Measurements from ENCODE around the gene SEMA3F. TPM values are rescaled to one million over a fixed set of nuclear protein-coding genes. Genes with fewer than 3 reads are reported as not detected.
"Not testable (repeated sequence)": the region's sequence is repeated elsewhere in the genome, so short reads cannot be mapped to it uniquely, and the experiment has no call there.

Gene SEMA3F
- total and polyA plus RNA-seq, 3 experiments from 2014 or later: not detected

- POLR2A ChIA-PET: interaction anchor here (0.7 to 3.2 kb wide), 8 partner anchors 9 to 440 kb away, joined by 3 to 35 read pairs (median 8); partner anchors contain the start of genes GNAI2 and IP6K1
- Mint-ChIP-seq H3K4me3 (peak overlapping the region; percentile 89 to 99 (median 94)), H3K9me3 (no peaks in the 10 kb centered on the region), H3K27me3 (peaks cover 0 to 3% of the 10 kb centered on the region in 2 donors), H3K36me3 (peaks cover 0 to 4% (median 2%) of the 10 kb centered on the region in 3 donors), H3K4me1 (peaks cover 14 to 33% (median 24%) of the 10 kb centered on the region in 3 donors), H3K27ac (peak overlapping the region; percentile 87 to 96 (median 92))
- Histone ChIP-seq H3K27me3 (ENCODE audit: insufficient read depth, low read length, poor library complexity, severe bottlenecking) (no peaks in the 10 kb centered on the region), H3K4me3 (ENCODE audit: low read length) (peak overlapping the region; percentile 86), H3K27ac (ENCODE audit: low read depth, low read length) (peak overlapping the region; percentile 33), H3K36me3 (ENCODE audit: insufficient read depth, low read length) (no peaks in the 10 kb centered on the region), H3K4me1 (ENCODE audit: insufficient read depth, low read length) (peaks cover 20% of the 10 kb centered on the region), H3K9me3 (ENCODE audit: low read length) (no peaks in the 10 kb centered on the region)
- peak in 1 of 5 donors; percentile 44 for DNase-seq
- CTCF ChIA-PET: interaction anchor here (0.7 to 15.9 kb wide), 22 partner anchors 9 to 859 kb away, joined by 3 to 266 read pairs (median 9); partner anchors contain the start of genes GNAI2, GNAT1, HYAL3 and NAA80
These were observed 71.8 kb downstream of the SEMA3F start for GRCh38 chr3:50226888-50227389.

GRCh38 chr3:50227390-50228183 lies 72.5 kb downstream of the SEMA3F start:
- ChIA-PET POLR2A (interaction anchor here (0.8 to 3.2 kb wide), 6 partner anchors 9 to 28 kb away, joined by 3 to 35 read pairs (median 6); partner anchors contain the start of gene GNAI2), CTCF (interaction anchor here (0.9 to 15.9 kb wide), 22 partner anchors 8 to 71 kb away, joined by 3 to 266 read pairs (median 9); partner anchors contain the start of genes GNAI2, GNAT1, HYAL3 and IFRD2)
- peak overlapping the region; percentile 89 to 99 (median 94) for H3K4me3 Mint-ChIP-seq
- no peaks in the 10 kb centered on the region for H3K27me3 ChIP-seq (ENCODE audit: insufficient read depth, low read length, poor library complexity, severe bottlenecking)
- no peaks in the 10 kb centered on the region for H3K36me3 ChIP-seq (ENCODE audit: insufficient read depth, low read length)
- H3K36me3 Mint-ChIP-seq: peaks cover 0 to 4% (median 2%) of the 10 kb centered on the region in 3 donors
- peaks cover 15 to 33% (median 24%) of the 10 kb centered on the region in 3 donors for H3K4me1 Mint-ChIP-seq
- H3K9me3 ChIP-seq (ENCODE audit: low read length): no peaks in the 10 kb centered on the region
- peak overlapping the region; percentile 86 for H3K4me3 ChIP-seq (ENCODE audit: low read length)
- peak overlapping the region; percentile 79 to 96 (median 92) for H3K27ac Mint-ChIP-seq
- H3K27ac ChIP-seq (ENCODE audit: low read depth, low read length): peak overlapping the region; percentile 63
- peaks cover 0 to 3% of the 10 kb centered on the region in 2 donors for H3K27me3 Mint-ChIP-seq
- DNase-seq: peak; percentile 88 to 93 (median 89)
- no peaks in the 10 kb centered on the region for H3K9me3 Mint-ChIP-seq
- peaks cover 20% of the 10 kb centered on the region for H3K4me1 ChIP-seq (ENCODE audit: insufficient read depth, low read length)

- H3K27ac Mint-ChIP-seq: peak overlapping the region; percentile 63 to 93 (median 88)
- H3K36me3 ChIP-seq (ENCODE audit: insufficient read depth, low read length); H3K27ac ChIP-seq (ENCODE audit: low read depth, low read length); H3K27me3 ChIP-seq (ENCODE audit: insufficient read depth, low read length, poor library complexity, severe bottlenecking); DNase-seq; H3K9me3 Mint-ChIP-seq; H3K27me3 Mint-ChIP-seq; H3K36me3 Mint-ChIP-seq; H3K9me3 ChIP-seq (ENCODE audit: low read length): not testable (repeated sequence)
- peak overlapping the region; percentile 85 to 99 (median 94) for H3K4me3 Mint-ChIP-seq
- Histone ChIP-seq H3K4me3 (ENCODE audit: low read length) (peak overlapping the region; percentile 86), H3K4me1 (ENCODE audit: insufficient read depth, low read length) (peaks cover 20% of the 10 kb centered on the region)
- ChIA-PET CTCF (interaction anchor here (0.6 to 15.9 kb wide), 11 partner anchors 7 to 78 kb away, joined by 3 to 266 read pairs (median 5); partner anchors contain the start of genes GNAI2, GNAT1 and IFRD2), POLR2A (interaction anchor here (0.7 to 3.2 kb wide), 4 partner anchors 8 to 1272 kb away, joined by 4 to 35 read pairs (median 7); partner anchors contain the start of gene GNAI2)
- H3K4me1 Mint-ChIP-seq: peaks cover 16 to 33% (median 24%) of the 10 kb centered on the region in 3 donors
These were observed 73.2 kb downstream of the SEMA3F start for GRCh38 chr3:50228184-50228763.

GRCh38 chr3:50229490-50229889 lies 74.4 kb downstream of the SEMA3F start:
- POLR2A ChIA-PET: interaction anchor here (1.6 kb wide), 1 partner anchor 17 kb away, joined by 7 read pairs; no protein-coding TSS in a partner anchor
- H3K4me3 Mint-ChIP-seq: peak overlapping the region in 4 of 7 donors; percentile 25 to 81 (median 52)

GRCh38 chr3:50230104-50230793 lies 75.1 kb downstream of the SEMA3F start:
- CTCF ChIA-PET: interaction anchor here (1.2 to 15.9 kb wide), 7 partner anchors 11 to 45 kb away, joined by 3 to 266 read pairs (median 4); partner anchors contain the start of gene GNAT1

More at GRCh38 chr3:50229490-50229889, 74.4 kb downstream of the SEMA3F start:
- Mint-ChIP-seq H3K4me1 (peaks cover 18 to 35% (median 24%) of the 10 kb centered on the region in 3 donors), H3K36me3 (peaks cover 0 to 4% (median 2%) of the 10 kb centered on the region in 3 donors), H3K27me3 (peaks cover 0 to 2% of the 10 kb centered on the region in 2 donors), H3K27ac (peak overlapping the region in 1 of 8 donors; percentile 89), H3K9me3 (no peaks in the 10 kb centered on the region)
- Histone ChIP-seq H3K27ac (ENCODE audit: low read depth, low read length) (no peak overlapping the region), H3K27me3 (ENCODE audit: insufficient read depth, low read length, poor library complexity, severe bottlenecking) (no peaks in the 10 kb centered on the region), H3K4me1 (ENCODE audit: insufficient read depth, low read length) (peaks cover 20% of the 10 kb centered on the region), H3K36me3 (ENCODE audit: insufficient read depth, low read length) (no peaks in the 10 kb centered on the region), H3K9me3 (ENCODE audit: low read length) (no peaks in the 10 kb centered on the region), H3K4me3 (ENCODE audit: low read length) (no peak overlapping the region)
- CTCF ChIA-PET: interaction anchor here (1.2 to 15.9 kb wide), 5 partner anchors 14 to 45 kb away, joined by 3 to 266 read pairs (median 17); partner anchors contain the start of gene GNAT1
- no peak for DNase-seq

GRCh38 chr3:50230794-50231125 lies 75.6 kb downstream of the SEMA3F start:
- Histone ChIP-seq H3K9me3 (ENCODE audit: low read length) (no peaks in the 10 kb centered on the region), H3K4me3 (ENCODE audit: low read length) (no peak overlapping the region), H3K36me3 (ENCODE audit: insufficient read depth, low read length) (no peaks in the 10 kb centered on the region), H3K27me3 (ENCODE audit: insufficient read depth, low read length, poor library complexity, severe bottlenecking) (no peaks in the 10 kb centered on the region), H3K27ac (ENCODE audit: low read depth, low read length) (no peak overlapping the region), H3K4me1 (ENCODE audit: insufficient read depth, low read length) (peaks cover 30% of the 10 kb centered on the region)
- Mint-ChIP-seq H3K9me3 (no peaks in the 10 kb centered on the region), H3K4me1 (peaks cover 20 to 36% (median 29%) of the 10 kb centered on the region in 3 donors), H3K27me3 (peaks cover 0 to 2% of the 10 kb centered on the region in 2 donors), H3K36me3 (peaks cover 0 to 4% (median 2%) of the 10 kb centered on the region in 3 donors), H3K4me3 (no peak overlapping the region), H3K27ac (peak overlapping the region in 2 of 8 donors; percentile 26 to 54)
- CTCF ChIA-PET: interaction anchor here (1.2 to 15.9 kb wide), 6 partner anchors 10 to 37 kb away, joined by 3 to 266 read pairs (median 4); partner anchors contain the start of gene GNAT1
- DNase-seq: no peak
- POLR2A ChIA-PET: no interaction called here

More at GRCh38 chr3:50230104-50230793, 75.1 kb downstream of the SEMA3F start:
- H3K4me3 ChIP-seq (ENCODE audit: low read length): no peak overlapping the region
- DNase-seq: no peak
- Mint-ChIP-seq H3K4me3 (no peak overlapping the region), H3K27ac (no peak overlapping the region), H3K4me1 (peaks cover 16 to 34% (median 24%) of the 10 kb centered on the region in 3 donors), H3K27me3 (peaks cover 0 to 2% of the 10 kb centered on the region in 2 donors), H3K9me3 (no peaks in the 10 kb centered on the region), H3K36me3 (peaks cover 0 to 4% (median 2%) of the 10 kb centered on the region in 3 donors)
- H3K9me3 ChIP-seq (ENCODE audit: low read length): no peaks in the 10 kb centered on the region
- H3K27me3 ChIP-seq (ENCODE audit: insufficient read depth, low read length, poor library complexity, severe bottlenecking): no peaks in the 10 kb centered on the region
- H3K4me1 ChIP-seq (ENCODE audit: insufficient read depth, low read length): peaks cover 26% of the 10 kb centered on the region
- no peaks in the 10 kb centered on the region for H3K36me3 ChIP-seq (ENCODE audit: insufficient read depth, low read length)
- POLR2A ChIA-PET: no interaction called here
- H3K27ac ChIP-seq (ENCODE audit: low read depth, low read length): no peak overlapping the region

GRCh38 chr3:50231581-50231980 lies 76.5 kb downstream of the SEMA3F start:
- peak overlapping the region in 1 of 8 donors; percentile 54 for H3K27ac Mint-ChIP-seq
- H3K4me1 Mint-ChIP-seq: peaks cover 16 to 32% (median 24%) of the 10 kb centered on the region in 3 donors
- Histone ChIP-seq H3K4me1 (ENCODE audit: insufficient read depth, low read length) (peaks cover 25% of the 10 kb centered on the region), H3K27me3 (ENCODE audit: insufficient read depth, low read length, poor library complexity, severe bottlenecking) (no peaks in the 10 kb centered on the region), H3K27ac (ENCODE audit: low read depth, low read length) (no peak overlapping the region), H3K4me3 (ENCODE audit: low read length) (no peak overlapping the region), H3K36me3 (ENCODE audit: insufficient read depth, low read length) (no peaks in the 10 kb centered on the region), H3K9me3 (ENCODE audit: low read length) (no peaks in the 10 kb centered on the region)
- peaks cover 0 to 8% (median 2%) of the 10 kb centered on the region in 3 donors for H3K36me3 Mint-ChIP-seq
- H3K27me3 Mint-ChIP-seq: no peaks in the 10 kb centered on the region
- no peak overlapping the region for H3K4me3 Mint-ChIP-seq
- no peak for DNase-seq
- H3K9me3 Mint-ChIP-seq: no peaks in the 10 kb centered on the region
- CTCF ChIA-PET: interaction anchor here (1.2 to 15.9 kb wide), 4 partner anchors 9 to 38 kb away, joined by 3 to 266 read pairs (median 122); partner anchors contain the start of gene GNAT1
- POLR2A ChIA-PET: no interaction called here
